ENCODE data around the gene SCAP. TPM values are rescaled to one million over a fixed set of nuclear protein-coding genes. Genes with fewer than 3 reads are reported as not detected.

The SCAP gene
- total RNA-seq, 2 experiments from 2014 or later: 57.5 to 60.7 TPM

DNA sequence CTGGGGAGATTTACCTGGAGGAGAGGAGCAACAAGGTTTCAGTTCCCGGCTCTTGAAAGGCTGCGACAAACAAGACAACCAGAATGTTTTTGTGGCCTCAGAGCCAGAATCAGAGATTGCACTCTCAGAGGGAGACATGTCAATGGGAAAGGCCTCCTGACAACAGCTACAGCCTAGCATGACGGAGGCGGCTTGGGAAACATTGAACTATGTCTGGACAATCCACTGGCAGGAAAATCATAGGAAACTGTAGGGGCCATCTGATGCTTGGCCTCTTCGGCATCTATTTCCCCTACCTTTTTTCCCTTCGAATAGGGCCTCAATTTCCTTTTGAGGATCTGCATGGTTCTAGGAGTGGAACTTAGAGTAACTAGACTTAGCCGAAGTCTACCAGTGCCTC, 108.1 kb downstream of the SCAP start:
- ChIA-PET CTCF (no interaction called here), POLR2A (no interaction called here)
- H3K4me1 Mint-ChIP-seq (ENCODE audit: low read depth): peaks cover 8% of the 10 kb centered on the region
- ATAC-seq (no peak), DNase-seq (no peak)
- peaks cover 2% of the 10 kb centered on the region for H3K27me3 Mint-ChIP-seq (ENCODE audit: low read depth)
- no peaks in the 10 kb centered on the region for H3K9me3 Mint-ChIP-seq (ENCODE audit: insufficient read depth)
- no peak overlapping the region for H3K4me3 Mint-ChIP-seq
- H3K36me3 Mint-ChIP-seq (ENCODE audit: low read depth): peaks cover 3% of the 10 kb centered on the region
- no peak overlapping the region for H3K27ac Mint-ChIP-seq

DNA sequence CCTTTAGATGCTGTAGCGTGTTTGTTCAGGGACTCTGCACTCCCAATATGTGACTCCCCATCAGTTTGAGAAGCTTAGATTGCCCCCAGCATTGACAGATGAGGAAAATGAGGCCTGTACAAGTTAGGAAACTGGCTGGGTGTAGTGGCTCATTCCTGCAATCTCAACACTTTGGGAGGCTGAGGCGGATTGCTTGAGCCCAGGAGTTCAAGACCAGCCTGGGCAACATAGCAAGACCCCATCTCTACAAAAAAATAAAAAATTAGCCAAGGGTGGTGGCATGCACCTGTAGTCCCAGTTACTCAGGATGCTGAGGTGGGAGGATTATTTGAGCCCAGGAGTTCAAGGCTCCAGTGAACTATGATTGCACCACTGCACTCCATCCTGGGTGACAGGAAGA, 108.9 kb downstream of the SCAP start:
- no peak for ATAC-seq
- CTCF ChIA-PET: no interaction called here
- Mint-ChIP-seq H3K27me3 (ENCODE audit: low read depth) (peaks cover 2% of the 10 kb centered on the region), H3K36me3 (ENCODE audit: low read depth) (peaks cover 9% of the 10 kb centered on the region), H3K27ac (no peak overlapping the region), H3K4me3 (no peak overlapping the region), H3K4me1 (ENCODE audit: low read depth) (peaks cover 13% of the 10 kb centered on the region), H3K9me3 (ENCODE audit: insufficient read depth) (no peaks in the 10 kb centered on the region)
- POLR2A ChIA-PET: no interaction called here
- DNase-seq: no peak

DNA sequence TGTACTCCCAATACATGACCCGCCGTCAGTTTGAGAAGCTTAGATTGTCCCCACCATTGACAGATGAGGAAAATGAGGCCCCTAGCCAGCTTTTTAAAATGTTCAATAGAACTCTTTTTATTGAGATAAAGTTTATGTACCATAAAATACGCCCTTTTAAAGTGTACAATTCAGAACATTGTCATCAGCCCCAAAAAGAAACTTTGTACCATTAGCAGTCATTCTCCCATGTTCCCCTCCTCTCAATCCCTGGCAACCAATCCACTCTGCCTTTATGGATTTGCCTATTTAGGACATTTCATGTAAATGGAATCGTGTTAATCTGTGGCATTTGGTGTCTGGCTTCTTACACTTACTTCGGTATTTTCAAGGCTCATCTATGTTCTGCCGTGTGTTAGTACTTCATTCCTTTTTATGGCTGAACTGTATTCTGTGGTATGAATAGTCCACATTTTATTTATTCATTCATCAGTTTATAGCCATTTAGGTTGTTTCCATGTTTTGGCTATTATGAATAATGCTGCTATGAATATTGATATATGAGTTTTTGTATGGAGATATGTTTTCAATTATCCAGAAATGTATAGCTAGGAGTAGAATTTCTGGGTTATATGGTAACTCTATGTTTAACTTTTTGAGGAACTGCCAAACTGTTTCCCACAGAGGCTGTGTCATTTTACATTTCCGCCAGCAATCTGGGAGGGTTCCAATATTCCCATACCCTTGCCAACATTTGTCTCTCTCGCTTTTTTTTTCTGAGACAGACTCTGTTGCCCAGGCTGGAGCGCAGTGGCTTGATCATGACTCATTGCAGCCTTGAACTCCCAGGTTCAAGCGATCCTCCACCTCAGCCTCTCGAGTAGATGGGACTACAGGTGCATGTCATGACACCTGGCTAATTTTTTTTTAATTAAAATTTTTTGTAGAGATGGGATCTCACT, 110.3 kb downstream of the SCAP start:
- ChIA-PET CTCF (interaction anchor here (0.6 kb wide), 1 partner anchor 17 kb away, joined by 3 read pairs; no protein-coding TSS in a partner anchor), POLR2A (no interaction called here)
- Mint-ChIP-seq H3K27ac (no peak overlapping the region), H3K4me1 (ENCODE audit: low read depth) (peaks cover 13% of the 10 kb centered on the region), H3K4me3 (no peak overlapping the region), H3K9me3 (ENCODE audit: insufficient read depth) (no peaks in the 10 kb centered on the region), H3K36me3 (ENCODE audit: low read depth) (peaks cover 9% of the 10 kb centered on the region), H3K27me3 (ENCODE audit: low read depth) (peaks cover 2% of the 10 kb centered on the region)
- no peak for ATAC-seq
- DNase-seq: no peak

Other genes with a start within 250 kb of the SCAP start
- 1 to 10 TPM; 8.2 to 8.3 TPM for gene KIF9, start 193.1 kb downstream of the SCAP start, total RNA-seq
- 10 to 100 TPM; 29.8 to 32.5 TPM for gene KLHL18, start 193.0 kb downstream of the SCAP start, total RNA-seq
- 10 to 100 TPM; 31.0 to 33.2 TPM for gene PTPN23, start 94.9 kb downstream of the SCAP start, total RNA-seq
- 10 to 100 TPM; 52.1 to 53.0 TPM for gene ELP6, start 37.8 kb upstream of the SCAP start, total RNA-seq
- gene CSPG5, start 102.9 kb upstream of the SCAP start, total RNA-seq: under 1 TPM; 0.37 to 0.42 TPM